ENCODE data around the gene MAN2C1.

DNA sequence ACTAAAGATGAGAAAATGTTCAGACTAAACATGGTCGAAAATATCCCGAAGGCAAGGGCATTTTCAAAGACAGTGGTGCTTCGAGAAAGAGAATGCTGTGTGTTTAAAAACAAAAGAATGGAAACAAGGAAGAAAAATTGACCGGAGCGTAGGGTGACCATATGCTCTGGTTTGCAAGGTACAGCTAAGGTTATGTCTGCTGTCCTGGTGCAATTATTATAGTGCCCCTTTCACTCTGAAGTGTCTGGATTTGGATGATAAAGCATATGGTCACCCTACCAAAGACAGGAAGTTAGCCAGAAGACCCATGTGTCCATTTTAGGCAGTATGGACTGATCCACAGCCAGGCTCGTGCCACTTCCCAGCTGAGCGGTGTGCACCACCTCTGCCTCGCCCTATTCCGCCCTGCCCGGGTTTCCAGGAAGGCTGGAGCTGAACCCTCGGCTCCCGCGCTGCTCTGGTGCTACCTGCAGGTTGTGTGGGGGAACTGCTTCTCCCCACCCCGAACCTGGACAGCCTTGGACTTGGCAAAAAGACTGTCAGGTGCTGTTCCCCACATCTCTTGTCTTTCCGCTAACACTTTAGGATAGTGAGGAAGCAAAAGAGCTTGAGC lies 60.5 kb downstream of the MAN2C1 start:
- TF ChIP-seq ARID2 (IDR thresholded peaks at IDR 0.05) (no peak), ZBED1 (IDR thresholded peaks at IDR 0.05) (no peak), SRSF1 (IDR thresholded peaks at IDR 0.05; ENCODE audit: low read depth, low read length) (no peak)
